ENCODE results near the gene IPO4. TPM values are rescaled to one million over a fixed set of nuclear protein-coding genes. Genes with fewer than 3 reads are reported as not detected.

Gene IPO4
- total and polyA plus RNA-seq, 2 of the 8 experiments (the other 6 are each of a cell fraction or from before 2014, with no cell fraction given): 55.5 to 108 TPM

- no peak overlapping the region for H3K27ac ChIP-seq (ENCODE audit: low read depth, low read length)
- H3K23ac ChIP-seq (ENCODE audit: insufficient read length): no peak overlapping the region
- DNase-seq (ENCODE audit: low read depth in 1 of 2, low spot score in 2 of 2): no peak
- POLR2A ChIA-PET (ENCODE audit: partially characterized antibody): interaction anchor here (0.5 to 7.9 kb wide), 13 partner anchors 14 to 94 kb away, joined by 3 to 158 read pairs (median 5); partner anchors contain the start of genes CHMP4A, EMC9, IRF9 and MDP1
- peaks cover 12% of the 10 kb centered on the region for H3K79me1 ChIP-seq (ENCODE audit: low read depth, low read length)
- no peak overlapping the region for H3K9ac ChIP-seq (replicated peaks in 1 of 4; ENCODE audit: extremely low read depth in 1 of 4, low read depth in 3 of 4, low read length in 3 of 4)
- CTCF ChIA-PET (ENCODE audit: partially characterized antibody): interaction anchor here (1.0 to 4.1 kb wide), 2 partner anchors 23 to 29 kb away, joined by 5 to 16 read pairs; partner anchors contain the start of genes CHMP4A and IRF9
- no peak overlapping the region for H2AFZ ChIP-seq (ENCODE audit: low read length)
- H3K4me1 ChIP-seq (replicated peaks in 1 of 4; ENCODE audit: control insufficient read depth in 3 of 4, insufficient read depth in 4 of 4, low read length in 3 of 4): peaks cover 0 to 8% (median 4%) of the 10 kb centered on the region in 4 experiments; a peak in 6 of 7 replicates
- H2AK5ac ChIP-seq (ENCODE audit: low read depth, low read length): no peak overlapping the region
- H2BK20ac ChIP-seq (ENCODE audit: low read length): no peak overlapping the region
- H2BK120ac ChIP-seq (replicated peaks; ENCODE audit: low read depth, low read length): no peak overlapping the region
- no peak for FAIRE-seq
- peaks cover 0 to 16% of the 10 kb centered on the region in 2 experiments for H4K20me1 ChIP-seq (replicated peaks in 1 of 2; ENCODE audit: control insufficient read depth in 1 of 2, insufficient read depth in 2 of 2, low read length in 2 of 2)
- no peak overlapping the region for H3K4ac ChIP-seq (replicated peaks; ENCODE audit: insufficient read length, low read depth, low read length)
- TF ChIP-seq SP4 (IDR thresholded peaks at IDR 0.05; ENCODE audit: low read length): no peak
- peaks cover 16 to 31% (median 28%) of the 10 kb centered on the region in 4 experiments; a peak in 7 of 8 replicates for H3K36me3 ChIP-seq (ENCODE audit: control insufficient read depth in 2 of 4, insufficient read depth in 4 of 4, low read length in 3 of 4)
- peaks cover 0 to 13% of the 10 kb centered on the region in 2 experiments; a peak in 2 of 4 replicates for H3K79me2 ChIP-seq (ENCODE audit: control insufficient read depth in 1 of 2, insufficient read depth in 2 of 2, low read length in 2 of 2)
- H3K4me3 ChIP-seq (ENCODE audit: extremely low read depth in 1 of 4, insufficient read depth in 2 of 4, low read depth in 3 of 4, low read length in 4 of 4): peak overlapping the region in 1 of 4 experiments; percentile 91; a peak in 2 of 8 replicates
- H3K14ac ChIP-seq (ENCODE audit: insufficient read length): no peak overlapping the region
- H3K56ac ChIP-seq (replicated peaks; ENCODE audit: insufficient read length, low read depth, low read length): no peak overlapping the region
- no peak overlapping the region for H2BK5ac ChIP-seq (ENCODE audit: low read depth, low read length)
- no peak overlapping the region for H4K5ac ChIP-seq (ENCODE audit: insufficient read length, low read depth, low read length)
- no peak overlapping the region for H3K18ac ChIP-seq (ENCODE audit: extremely low read depth, low read length)
- H3K9me3 ChIP-seq (ENCODE audit: insufficient read depth in 2 of 2, low read depth in 1 of 2, low read length in 1 of 2): no peaks in the 10 kb centered on the region
- peaks cover 5% of the 10 kb centered on the region for H3K23me2 ChIP-seq (ENCODE audit: low read depth, low read length)
- WGBS, 2 experiments (ENCODE audit: extremely low coverage in 1 of 2, insufficient coverage in 1 of 2, insufficient read length in 1 of 2, insufficient replicate concordance in 2 of 2, low coverage in 1 of 2, low lambda C conversion rate in 2 of 2, missing lambda C conversion rate in 1 of 2): 88% methylated on average over 9 of the region's 9 CpGs; no CpG with 5 or more reads in 1 of the 2 experiments
- H4K91ac ChIP-seq (replicated peaks; ENCODE audit: insufficient read length, low read length): no peak overlapping the region
- peak overlapping the region; percentile 41 to 70; a peak in 2 of 4 replicates for H3K4me2 ChIP-seq (ENCODE audit: insufficient read depth in 1 of 2, low read depth in 2 of 2, low read length in 2 of 2)
- no peak overlapping the region for H2BK12ac ChIP-seq (ENCODE audit: low read depth, low read length)
- no peak overlapping the region for H4K8ac ChIP-seq (ENCODE audit: extremely low read depth, insufficient read depth, low read length)
- 0 out of 2 replicates have a peak overlapping the region, but pooled peaks have one; percentile 89 for H2BK15ac ChIP-seq (ENCODE audit: low read length)
- H3K27me3 ChIP-seq (replicated peaks in 1 of 4; ENCODE audit: control insufficient read depth in 3 of 4, extremely low read depth in 1 of 4, insufficient read depth in 3 of 4, low read length in 3 of 4): no peaks in the 10 kb centered on the region
These were observed 844 bp upstream of the IPO4 start for GRCh38 chr14:24189460-24189859.

Measured in H1 (cell line).